RPMI7951 (cell line): Measurements from ENCODE around the gene POLE. TPM values are rescaled to one million over a fixed set of nuclear protein-coding genes. Genes with fewer than 3 reads are reported as not detected.

ENCODE experiments used
- DNase-seq: peaks from one replicate; pipeline ENCODE4 v3.0.0-alpha.2; 2012; ENCODE audit warnings: low read depth
- total RNA-seq: library from RNA; depleted of rRNA; stranded (reverse); fragments of >200 nt; shearing (Covaris generic); gene quantifications from 2 replicates; pipeline ENCODE4 v1.2.3, GENCODE V29; 2014

POLE gene
- total RNA-seq, 1 experiment from 2014 or later = 14.9 TPM

DNA sequence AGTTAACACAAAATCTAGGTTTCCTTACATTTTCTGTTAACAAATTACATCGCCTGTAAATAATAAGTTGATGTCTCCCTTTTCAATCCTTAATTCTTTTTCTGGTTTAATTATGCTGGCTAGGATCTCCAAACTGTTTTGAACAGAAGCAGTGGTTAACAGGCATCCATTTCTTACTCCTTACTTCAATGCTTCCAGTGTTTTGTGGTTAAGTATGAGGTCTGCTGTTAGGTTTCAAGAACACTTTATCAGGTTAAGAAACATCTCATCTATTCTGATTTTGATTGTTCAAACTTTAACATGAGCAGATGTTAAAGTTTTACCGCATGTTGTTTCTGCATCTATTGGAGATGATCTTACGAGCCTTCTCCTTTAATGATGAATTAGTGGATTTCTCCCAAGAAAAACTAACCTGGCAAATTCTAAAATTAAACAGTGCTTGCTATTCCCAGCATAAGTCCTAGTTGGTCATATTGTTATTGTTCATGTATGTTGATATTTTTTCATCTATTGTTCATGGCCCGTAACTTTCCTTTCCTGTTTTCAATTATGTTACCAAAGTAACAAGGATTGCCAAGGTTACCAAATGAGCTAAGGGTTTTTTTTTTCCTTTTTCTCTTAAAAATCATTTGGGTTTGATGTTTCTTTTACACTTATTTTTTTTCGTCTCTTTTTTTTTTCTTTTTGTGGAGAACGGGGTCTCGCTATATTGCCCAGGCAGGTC lies 33.4 kb downstream of the POLE start:
- no peak for DNase-seq

DNA sequence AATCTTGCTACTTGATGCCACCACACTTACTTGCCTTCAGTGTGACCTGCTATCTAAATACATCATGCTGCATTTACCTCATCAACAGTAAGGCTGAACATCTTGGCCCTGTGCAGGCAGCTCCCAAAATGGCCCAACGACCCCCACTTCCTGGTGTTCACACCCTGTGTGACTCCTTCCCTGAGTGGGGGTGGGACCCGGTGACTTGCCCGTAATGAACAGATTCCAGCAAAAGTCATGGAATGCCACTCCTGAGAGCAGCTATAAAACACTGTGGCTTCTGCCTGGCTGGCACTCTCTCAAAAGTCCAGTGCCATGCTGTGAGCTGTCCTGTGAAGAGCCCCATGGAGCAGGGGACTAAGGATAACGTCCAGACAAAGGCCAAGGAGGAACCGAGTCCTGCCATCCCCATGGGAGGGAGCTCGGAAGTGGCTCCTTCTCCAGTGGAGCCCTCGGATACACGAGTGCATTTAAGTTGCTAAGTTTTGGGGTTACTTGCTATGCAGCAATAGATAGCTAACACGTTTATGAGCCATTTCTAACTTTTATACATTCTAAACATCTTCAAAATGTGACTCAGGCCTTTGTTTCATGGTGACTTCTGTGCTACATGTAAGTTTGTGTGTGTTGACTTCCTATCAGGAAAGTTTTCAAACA lies 35.6 kb downstream of the POLE start:
- DNase-seq = no peak

DNA sequence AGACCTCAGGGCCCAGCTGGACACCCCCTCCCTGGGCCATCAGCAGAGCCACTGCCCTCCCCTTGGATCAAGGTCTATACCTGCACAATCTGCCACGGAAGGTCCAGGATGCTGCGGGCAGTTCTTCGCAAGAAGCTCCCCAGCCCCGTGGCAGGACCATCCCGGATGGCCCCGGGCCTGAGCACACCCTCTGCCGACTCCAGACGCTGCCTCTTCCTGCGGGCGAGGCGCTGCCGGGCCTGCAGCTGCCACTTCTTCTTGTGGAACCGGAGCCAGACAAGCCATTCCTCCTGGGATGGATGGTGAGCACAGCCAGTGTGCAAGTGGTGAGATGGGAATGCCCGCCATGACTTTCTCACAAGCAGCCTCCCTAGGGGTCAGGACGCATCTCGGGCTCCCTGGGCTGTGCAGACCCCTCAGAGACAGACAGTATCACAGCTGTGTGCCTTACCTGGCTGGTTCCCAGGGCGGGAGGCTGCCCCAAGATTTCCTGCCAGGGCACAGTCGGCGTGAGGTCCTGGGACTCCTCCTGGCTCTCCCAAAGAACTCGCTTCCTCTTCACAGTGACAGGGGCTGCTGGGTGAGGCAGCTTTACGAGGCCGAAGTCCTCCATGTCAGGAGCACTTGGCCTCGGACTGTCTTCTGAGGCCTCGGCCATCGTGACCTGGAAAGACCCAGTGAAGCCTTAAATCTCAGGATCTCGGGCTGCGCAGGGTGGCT lies 37.8 kb downstream of the POLE start:
- no peak for DNase-seq

DNA sequence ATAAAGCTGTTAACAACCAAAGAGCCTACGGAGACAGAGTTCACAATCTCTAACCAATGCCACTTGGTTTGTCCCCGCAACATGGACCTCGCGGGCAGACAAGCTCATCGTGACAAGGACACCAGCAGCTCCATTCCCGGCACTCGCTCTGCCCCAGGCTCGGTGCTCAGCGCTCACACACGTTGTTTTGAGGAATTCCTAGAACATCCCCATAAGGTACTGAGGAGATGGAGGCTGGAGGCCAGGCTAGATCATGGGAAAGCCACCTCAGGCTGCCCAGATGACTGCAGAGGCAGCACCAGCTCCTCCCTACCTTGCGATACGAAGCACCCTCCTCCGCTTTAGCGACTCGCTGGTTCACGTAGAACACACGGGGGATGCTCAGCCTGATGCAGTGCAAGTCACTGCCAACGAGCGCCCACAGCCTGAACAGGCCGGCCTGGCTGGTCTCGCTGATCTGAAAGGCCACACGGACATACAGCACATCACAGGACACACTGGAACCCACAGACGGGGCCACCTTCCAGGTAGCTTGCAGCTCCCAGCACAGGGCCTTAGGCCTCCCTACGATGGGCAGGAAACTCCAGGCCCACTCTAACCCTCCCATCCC lies 38.4 kb downstream of the POLE start:
- DNase-seq = no peak

DNA sequence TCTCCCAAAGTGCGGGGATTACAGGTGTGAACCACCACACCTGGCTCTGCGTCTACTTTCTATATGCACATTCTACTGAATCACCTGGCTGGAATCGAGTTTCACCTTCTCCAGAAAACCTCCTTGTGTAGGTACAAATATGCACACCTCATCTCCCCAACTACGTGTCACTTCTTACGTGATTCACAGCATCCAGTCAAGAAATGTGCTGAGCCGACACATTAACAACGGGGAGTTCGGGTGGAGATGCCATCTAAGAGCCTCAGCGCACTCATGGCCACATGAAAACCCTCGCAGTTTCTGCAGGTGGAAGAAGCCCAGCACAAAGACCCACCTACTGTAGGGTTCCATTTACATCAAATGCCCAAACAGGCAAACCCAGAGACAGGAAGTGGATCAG lies 39.3 kb downstream of the POLE start:
- no peak for DNase-seq

DNA sequence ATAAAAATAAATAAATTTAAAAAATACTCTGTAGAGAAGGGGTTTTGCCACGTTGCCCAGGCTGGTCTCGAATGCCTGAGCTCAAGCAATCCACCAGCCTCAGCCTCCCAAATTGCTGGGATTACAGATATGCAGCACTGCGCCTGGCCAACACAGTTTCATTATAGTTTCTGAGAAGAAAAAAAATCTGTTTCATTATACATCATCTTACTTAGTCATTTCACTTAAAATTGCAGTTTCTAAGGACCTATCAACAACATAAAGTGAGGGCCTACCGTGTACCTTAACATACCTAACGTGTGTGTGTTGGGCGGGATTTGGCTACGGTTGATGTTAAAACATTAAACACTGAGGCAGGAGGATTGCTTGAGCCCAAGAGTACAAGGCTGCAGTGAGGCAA lies 40.3 kb downstream of the POLE start:
- no peak for DNase-seq

DNA sequence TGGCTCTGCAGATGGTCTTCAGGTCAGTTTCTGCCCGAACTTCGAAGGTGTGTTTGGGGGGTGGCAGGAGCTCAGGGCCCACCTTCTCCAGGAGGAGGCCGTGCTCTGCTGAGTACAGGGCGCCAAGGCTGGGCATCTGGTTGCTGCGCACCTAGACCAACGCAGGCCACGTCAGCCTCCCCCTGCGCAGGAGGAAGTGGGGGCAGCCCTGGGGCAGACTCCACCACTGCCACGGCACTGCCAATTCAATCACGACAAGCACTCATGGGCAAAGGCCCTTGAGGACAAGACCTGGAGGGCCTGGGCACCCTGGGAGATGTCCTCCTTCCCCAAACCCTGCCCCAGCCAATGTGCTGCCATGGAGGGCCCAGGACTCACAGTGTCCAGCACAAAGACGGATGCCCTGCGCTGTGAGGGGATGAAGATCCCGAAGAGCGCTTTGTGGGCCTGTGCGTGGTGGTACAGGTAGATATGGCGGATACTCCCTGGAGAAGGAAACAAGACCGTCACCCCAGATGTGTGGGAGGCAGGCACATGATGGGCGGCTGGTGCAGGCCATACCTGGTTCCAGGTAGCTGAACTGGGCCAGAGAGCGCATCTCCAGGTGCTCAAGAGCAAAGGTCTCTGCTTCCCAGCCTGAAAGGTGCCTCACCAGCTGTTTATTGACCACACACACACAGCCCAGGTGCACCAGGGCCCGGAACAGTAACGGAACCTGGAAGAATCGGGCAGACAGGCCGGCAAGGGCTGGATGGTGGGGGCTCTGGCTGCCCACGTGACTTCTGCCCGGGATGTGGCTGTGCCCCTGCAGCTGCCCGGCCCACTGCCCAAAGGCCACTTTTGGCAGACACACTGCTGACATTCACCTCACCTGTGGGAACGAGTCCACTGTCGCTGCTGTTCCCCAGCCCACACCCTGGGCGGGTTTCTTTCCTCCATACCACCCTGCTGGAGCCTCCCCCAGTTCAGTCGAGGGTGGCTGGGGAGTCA lies 44.0 kb downstream of the POLE start:
- no peak for DNase-seq

DNA sequence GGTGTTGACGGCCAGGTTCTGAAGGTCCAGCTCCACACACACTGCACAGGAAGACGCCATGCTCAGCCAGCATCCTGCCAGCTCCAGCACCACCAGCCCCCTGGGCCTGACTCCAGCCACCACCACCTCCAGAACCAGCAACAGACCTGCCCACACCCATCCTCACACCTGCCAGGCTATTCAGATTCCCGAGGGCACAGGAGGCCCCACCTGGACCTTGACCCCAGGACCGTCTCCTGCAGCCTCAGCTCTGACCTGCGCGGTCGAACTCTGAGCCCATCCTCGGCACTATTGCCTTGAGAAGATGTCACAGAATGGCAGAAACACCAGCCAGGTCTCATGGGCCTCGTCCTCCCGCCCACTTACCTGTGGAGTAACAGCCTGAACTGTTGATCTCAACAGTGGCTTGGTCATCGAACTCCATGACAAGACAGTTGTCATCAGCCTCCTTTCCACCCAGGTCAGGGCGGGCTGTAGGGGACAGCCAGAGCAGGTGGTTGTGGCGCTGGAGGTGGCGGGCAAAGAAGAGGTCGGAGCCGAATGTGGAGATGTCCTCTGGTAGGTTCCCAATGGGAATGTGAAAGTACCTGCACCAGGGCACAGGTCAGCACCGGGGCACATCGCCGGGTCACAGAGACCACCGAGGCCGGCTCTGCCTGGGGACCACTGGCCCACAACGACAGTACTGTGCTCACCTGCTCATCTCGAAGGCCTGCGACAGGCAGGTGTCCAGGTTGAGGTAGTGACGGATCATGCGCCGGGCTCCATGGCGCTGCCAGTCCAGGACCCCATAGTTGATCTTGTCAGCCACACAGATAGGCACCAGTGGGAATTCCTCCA lies 45.1 kb downstream of the POLE start:
- DNase-seq = no peak

DNA sequence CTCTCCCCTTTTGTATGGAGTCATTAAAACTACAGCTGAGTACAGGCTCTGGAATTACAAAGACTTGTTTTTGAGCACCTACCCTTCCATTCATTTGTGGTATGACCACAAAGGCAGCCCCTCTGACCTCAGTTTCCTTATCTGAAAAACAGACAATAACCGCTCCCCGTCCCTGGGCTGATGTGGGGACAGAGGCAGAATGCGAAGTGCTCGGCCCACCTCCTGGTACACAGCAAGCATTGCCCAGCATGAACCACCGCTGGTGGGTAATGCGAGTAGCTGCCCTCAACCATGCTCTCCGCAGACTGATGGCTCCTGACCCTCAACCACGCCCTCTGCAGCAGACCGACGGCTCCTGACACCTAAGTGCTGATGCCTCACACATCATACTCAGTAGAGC lies 46.2 kb downstream of the POLE start:
- no peak for DNase-seq

DNA sequence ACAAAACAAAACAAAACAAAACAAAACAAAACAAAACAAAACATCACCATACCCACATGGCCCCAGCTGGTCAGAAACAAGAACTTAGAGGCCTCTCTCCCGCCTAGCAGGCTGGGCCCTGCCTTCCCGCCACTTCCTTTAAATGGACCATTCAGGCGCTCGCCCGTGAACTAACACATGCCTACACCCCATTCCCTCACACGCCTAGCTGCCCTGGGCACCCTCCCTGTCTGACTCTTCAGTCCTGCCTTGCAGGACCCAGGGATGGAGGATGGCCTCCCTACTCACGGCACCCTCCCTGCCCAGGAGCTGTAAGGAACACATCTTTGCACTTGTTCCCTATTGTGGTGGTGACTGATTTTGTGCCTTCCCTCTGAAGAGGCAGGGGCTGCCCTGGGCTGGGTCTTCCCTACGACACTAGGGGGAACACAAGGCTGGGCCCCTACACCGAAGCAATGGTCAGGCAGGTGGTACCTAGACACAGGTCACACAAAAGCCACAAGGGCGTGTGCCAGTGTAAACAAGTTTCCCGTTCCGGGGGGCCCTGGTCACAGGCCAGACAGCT lies 47.1 kb downstream of the POLE start:
- DNase-seq = no peak

DNA sequence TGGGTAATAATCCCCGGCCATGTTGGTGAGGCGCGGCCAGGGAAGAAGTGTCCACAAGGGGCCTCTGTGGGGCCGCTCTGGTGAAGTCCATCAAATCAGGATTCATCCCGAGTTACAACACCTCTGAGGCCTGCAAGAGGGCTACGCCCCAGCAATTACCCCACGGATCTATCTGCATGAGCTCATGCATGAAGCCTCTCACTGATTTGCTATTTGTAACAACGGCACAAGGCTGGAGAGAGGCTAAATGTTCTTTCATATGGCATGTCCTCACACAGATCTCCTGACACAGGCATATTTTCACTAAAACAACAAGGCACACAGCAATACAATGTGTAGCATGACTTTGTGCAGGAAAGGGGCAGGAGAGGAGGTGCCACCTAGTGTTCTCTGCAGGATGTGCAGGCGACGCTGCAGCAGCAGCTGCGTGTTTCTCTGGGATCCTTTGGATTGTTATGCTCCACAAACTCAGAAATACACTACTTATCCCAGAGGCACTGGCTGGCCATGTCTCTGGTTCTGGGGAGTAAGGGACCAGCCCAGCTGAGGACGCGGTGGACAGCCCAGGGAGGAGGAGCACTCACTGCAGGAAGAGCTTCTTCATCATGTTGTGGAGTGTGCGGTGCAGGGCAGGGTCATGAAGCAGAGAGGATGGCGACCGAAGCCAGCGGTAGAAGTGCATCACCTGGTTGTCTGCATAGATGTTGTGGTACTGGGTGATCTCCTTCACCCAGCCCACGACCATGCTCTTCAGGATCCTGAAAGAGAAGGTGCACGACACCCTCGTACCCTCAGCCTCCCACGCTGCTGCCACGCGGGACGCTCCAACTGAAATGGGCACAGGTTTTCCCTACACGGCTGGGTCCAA lies 48.4 kb downstream of the POLE start:
- peak; percentile 10 for DNase-seq

DNA sequence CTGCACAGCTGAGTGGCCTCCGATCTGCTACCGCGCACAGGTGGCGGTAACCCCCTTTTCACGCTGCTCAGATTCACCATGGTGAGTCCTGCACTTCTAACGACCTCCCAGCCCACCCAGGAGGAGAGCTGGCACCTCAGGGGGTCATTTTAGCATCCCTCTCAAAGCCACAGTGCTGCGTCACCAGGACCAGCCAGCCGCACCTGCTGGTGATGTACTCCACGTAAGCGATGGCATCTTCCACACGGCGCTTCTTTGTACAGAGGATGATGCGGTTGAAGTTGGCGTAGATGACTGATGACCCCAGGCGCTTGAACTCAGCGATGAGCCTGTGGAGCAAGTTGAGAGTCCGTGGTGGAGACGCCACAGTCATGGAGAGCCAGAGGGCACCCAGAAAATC lies 49.3 kb downstream of the POLE start:
- DNase-seq = no peak

DNA sequence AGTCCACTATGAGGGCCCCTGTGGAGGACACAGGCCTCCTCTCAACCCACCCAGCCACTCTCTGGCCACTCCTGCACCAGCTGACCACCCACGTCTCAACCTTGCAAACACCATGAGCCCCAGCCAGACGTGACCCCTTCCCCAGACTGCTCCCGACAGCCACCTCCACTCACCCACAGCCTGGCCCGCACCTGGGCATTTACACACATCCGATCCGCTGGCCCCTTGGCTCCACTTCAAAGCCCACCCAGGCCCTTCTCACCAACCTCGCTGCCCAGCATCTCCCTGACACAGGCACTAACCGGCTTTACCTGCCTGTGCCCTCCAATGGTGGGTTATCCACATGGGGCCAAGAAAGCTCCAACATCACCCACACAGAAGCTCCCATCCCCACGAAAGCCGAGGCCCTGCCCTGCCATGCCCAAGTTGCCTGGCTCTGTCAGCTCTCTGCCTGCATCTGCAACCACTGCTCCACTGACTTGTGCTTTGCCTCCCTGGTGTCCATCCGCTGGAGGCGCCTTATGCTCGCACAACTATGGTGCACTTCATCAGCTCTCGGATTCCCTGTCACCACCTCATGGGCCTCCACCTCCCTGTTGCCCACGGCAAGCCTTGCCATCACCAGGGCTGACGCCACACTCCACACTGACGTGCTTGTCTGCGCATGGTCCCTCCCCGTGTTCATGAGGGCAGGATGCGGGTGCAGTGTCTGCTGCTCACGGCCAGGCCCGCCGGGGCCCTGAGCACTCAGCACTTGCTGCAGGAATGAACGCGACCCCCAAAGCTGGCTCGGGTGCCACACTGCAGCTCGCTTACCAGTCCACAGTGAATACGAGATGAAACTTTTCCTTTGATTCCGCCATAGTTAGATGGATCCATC lies 51.8 kb downstream of the POLE start:
- DNase-seq = no peak

DNA sequence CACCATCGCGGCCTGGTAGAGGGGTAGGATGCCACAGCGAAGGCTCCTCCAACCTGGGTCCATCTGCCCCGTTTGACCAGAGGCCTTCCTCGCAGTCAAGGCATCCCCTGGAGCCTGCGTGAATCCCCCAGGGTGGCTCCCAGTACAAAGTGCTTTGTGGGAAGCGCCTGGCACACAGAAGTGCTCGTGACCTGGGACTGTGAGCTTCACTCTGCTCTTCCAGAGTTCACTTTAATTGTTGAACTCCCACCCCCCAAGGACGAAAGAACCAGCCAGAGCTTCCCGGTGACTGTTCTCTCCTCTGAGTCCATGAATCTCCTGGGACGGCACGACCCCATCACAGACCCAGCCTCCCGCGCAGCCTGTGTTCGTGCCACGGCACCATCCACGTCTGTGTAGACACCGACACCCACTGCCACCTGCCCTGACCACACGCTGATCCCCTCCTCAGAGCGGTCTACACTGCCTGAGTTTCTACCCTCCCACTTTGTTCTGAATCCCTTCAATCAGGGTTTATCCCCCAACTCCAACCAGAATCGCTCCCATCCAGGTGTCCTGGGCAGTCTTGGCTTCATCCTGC lies 52.6 kb downstream of the POLE start:
- DNase-seq = no peak

DNA sequence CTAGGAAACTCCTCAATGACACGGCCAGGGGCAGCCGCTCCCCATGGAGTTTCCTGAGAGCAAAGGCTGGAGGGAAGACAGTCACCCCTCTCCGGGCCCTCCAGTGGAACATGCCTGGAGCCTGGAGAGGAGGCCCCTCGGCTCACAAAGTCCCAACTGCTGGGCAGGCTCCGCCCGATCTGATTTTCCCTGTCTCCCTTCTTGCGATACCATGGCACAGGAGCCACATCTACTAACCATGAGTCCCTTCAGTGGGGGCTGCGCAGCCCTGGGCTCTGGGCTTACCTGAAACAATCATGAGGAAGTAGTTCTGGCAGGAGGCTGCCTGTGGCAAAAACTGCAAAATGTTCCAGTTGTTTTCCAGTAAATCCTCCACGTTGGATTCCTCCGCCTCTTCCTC lies 53.2 kb downstream of the POLE start:
- no peak for DNase-seq

DNA sequence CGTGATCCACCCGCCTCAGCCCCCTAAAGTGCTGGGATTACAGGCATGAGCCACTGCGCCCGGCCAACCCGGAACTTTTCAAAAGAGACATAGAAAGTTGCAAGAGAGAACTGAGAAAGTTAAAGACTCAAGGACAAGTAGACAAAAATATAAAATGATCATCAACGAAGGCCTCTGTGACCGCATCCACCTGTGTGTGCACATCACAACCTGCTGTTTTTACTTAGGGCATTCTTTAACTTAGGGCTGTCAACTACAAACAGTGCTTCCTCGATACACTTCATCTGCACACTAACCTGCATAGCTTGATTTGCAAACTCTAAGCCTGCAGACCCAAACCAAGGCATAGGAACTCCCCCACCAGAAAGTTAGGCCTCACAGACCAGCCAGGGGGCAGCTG lies 53.7 kb downstream of the POLE start:
- no peak for DNase-seq

DNA sequence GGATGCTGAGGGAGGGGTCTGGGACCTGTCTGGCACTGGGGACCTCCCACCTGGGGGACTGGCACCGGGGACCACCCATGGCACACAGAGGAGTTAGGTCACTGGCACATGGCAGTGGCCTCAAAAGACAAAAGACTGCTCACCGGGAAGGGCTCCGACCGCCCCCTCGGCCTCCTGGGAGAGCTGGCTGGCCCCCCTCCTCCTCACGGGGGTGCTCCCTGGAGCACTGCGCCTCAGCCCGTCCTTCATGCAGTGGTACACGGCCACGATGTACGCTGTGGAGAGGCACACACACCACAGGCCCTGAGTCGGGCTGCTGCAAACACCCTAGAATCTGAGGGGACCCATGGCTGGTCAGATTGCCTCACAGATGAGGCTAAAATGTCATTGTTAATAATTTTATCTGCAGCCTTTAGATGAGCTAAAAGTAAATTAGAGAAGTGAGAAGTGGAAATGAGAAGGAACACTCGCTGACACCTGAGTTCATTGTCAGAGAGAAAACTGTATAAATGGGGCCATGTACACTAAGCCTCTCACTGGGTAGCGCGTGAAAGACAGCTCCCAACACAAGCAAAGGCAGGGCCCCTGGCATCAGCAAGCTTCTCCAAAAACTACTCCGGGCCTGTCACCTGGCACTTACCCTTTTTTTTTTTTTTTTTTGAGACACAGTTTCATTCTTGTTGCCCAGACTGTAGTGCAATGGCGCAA lies 54.5 kb downstream of the POLE start:
- no peak for DNase-seq
